Activated T-cell treated with anti-CD3 and anti-CD28 coated beads for 4 hours (primary cell): Measurements from ENCODE around the gene HERC4.
"Not testable (repeated sequence)": the region's sequence is repeated elsewhere in the genome, so short reads cannot be mapped to it uniquely, and the experiment has no call there.

Source experiments
- DNase-seq: peaks from one replicate; pipeline ENCODE4 v3.0.0-alpha.2; 2020

The HERC4 gene

GRCh38 chr10:68087685-68088401 lies 12.8 kb upstream of the HERC4 start:
- no peak for DNase-seq

GRCh38 chr10:68086910-68087684 lies 12.0 kb upstream of the HERC4 start:
- no peak for DNase-seq

- no peak for DNase-seq
Observed at GRCh38 chr10:68086011-68086410, 10.9 kb upstream of the HERC4 start.

GRCh38 chr10:68084469-68084868 lies 9.4 kb upstream of the HERC4 start:
- no peak for DNase-seq

- no peak for DNase-seq
Observed at GRCh38 chr10:68083953-68084352, 8.9 kb upstream of the HERC4 start.

GRCh38 chr10:68082872-68083271 lies 7.8 kb upstream of the HERC4 start:
- no peak for DNase-seq

GRCh38 chr10:68081916-68082315 lies 6.8 kb upstream of the HERC4 start:
- DNase-seq: no peak

- no peak for DNase-seq
Observed at GRCh38 chr10:68080853-68081431, 5.9 kb upstream of the HERC4 start.

GRCh38 chr10:68079434-68079833 lies 4.4 kb upstream of the HERC4 start:
- no peak for DNase-seq

- DNase-seq: no peak
Observed at GRCh38 chr10:68077026-68077425, 1.9 kb upstream of the HERC4 start.

GRCh38 chr10:68076081-68076480 lies 998 bp upstream of the HERC4 start:
- DNase-seq: not testable (repeated sequence)

GRCh38 chr10:68075550-68076004 lies 494 bp upstream of the HERC4 start:
- no peak for DNase-seq

- DNase-seq: no peak
Observed at GRCh38 chr10:68074031-68074774, 880 bp downstream of the HERC4 start.

GRCh38 chr10:68073631-68074030 lies 1.5 kb downstream of the HERC4 start:
- no peak for DNase-seq

- DNase-seq: no peak
Observed at GRCh38 chr10:68067508-68067907, 7.6 kb downstream of the HERC4 start.

GRCh38 chr10:68067029-68067428 lies 8.1 kb downstream of the HERC4 start:
- DNase-seq: no peak

GRCh38 chr10:68053553-68053952 lies 21.5 kb downstream of the HERC4 start:
- DNase-seq: no peak

GRCh38 chr10:68052463-68052862 lies 22.6 kb downstream of the HERC4 start:
- DNase-seq: no peak

- no peak for DNase-seq
Observed at GRCh38 chr10:68049289-68050078, 25.6 kb downstream of the HERC4 start.

GRCh38 chr10:68047554-68048327 lies 27.3 kb downstream of the HERC4 start:
- no peak for DNase-seq

- DNase-seq: no peak
Observed at GRCh38 chr10:68047122-68047521, 28.0 kb downstream of the HERC4 start.

- DNase-seq: no peak
Observed at GRCh38 chr10:68046642-68047041, 28.4 kb downstream of the HERC4 start.
